Neutrophil (primary cell): ENCODE results near the gene CXCR6.

Source experiments
- H3K27ac ChIP-seq: fragments of 200-600 bp; sonication (generic); 2 replicates; pipeline ENCODE4 v1.5.1; 2016; ENCODE audit warnings: mild to moderate bottlenecking, moderate library complexity
- H3K27me3 ChIP-seq: fragments of 200-600 bp; sonication (generic); 2 replicates; pipeline ENCODE4 v1.6.0; 2016; ENCODE audit warnings: mild to moderate bottlenecking
- H3K36me3 ChIP-seq: fragments of 200-600 bp; sonication (generic); 2 replicates; pipeline ENCODE4 v1.5.1; 2017
- H3K4me1 ChIP-seq, 2 experiments: fragments of 200-600 bp in 1 of 2; sonication (generic) in 1 of 2; 1 replicate in 1 of 2; 2 replicates in 1 of 2; pipeline versions ENCODE4 v1.5.1 to v1.6.1; 2013 to 2016; ENCODE audit warnings: low read depth in 1 of 2, low read length in 1 of 2, mild to moderate bottlenecking in 1 of 2, moderate library complexity in 1 of 2; ENCODE audit not compliant: control insufficient read depth in 1 of 2, insufficient read depth in 1 of 2
- H3K4me3 ChIP-seq, 2 experiments: fragments of 200-600 bp in 1 of 2; sonication (generic) in 1 of 2; 1 replicate in 1 of 2; 2 replicates in 1 of 2; pipeline ENCODE4 v1.5.1; 2013 to 2016; ENCODE audit warnings: low read depth in 1 of 2, low read length in 1 of 2, mild to moderate bottlenecking in 1 of 2, moderate library complexity in 1 of 2
- H3K9me3 ChIP-seq: fragments of 200-600 bp; sonication (generic); 2 replicates; pipeline ENCODE4 v1.5.1; 2016
- TF ChIP-seq, protein P1 (sequence below): fragments of 200-600 bp; sonication (generic); IDR thresholded peaks from 2 replicates; pipeline ENCODE4 v1.5.1; 2016; ENCODE audit warnings: antibody characterized with exemption

The CXCR6 gene

DNA sequence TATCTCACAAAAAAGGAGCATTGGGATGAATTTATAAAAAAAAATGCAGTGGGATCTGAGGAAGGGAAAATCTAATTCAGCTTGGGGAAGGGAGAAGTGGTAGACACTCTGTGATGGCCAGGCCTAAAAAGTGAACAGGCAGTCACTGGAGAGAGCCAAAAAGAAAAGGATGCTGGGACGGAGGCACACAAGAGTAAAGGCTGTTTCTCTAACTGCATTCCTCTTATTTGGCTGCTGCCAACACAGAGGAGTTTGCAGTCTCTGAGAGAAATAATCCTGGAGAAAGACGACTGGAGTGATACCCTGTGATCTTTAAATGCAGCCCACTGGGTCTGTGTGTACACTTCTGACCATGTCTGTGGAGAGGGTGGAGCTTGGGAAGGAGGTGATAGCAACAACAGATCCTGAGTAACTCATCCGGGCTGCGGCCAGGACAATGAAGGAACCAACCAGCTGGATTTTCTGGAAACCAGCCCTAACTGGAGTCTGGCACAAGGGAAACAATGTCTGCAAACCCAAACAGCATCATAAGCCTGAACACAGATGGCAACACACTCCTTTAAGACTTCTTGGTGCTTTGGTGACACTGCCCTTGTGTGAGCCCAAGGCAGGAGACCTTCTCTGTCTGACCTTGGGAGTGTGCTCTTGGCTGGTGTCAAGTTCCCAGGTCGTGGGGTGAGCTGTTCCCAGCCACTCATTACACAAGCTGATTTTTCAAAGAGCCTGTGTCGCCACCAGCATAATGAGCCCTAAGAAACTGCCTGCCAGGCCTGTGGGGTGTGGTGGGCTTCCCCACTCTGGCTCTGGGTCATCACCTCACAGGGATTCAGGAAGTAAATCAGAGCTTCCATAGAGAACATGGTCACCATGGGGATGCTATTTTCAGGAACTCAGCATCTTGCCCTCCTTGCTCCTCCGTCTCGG lies 44.4 kb downstream of the CXCR6 start:
- no peak overlapping the region for H3K27ac ChIP-seq
- TF ChIP-seq, protein P1, sequence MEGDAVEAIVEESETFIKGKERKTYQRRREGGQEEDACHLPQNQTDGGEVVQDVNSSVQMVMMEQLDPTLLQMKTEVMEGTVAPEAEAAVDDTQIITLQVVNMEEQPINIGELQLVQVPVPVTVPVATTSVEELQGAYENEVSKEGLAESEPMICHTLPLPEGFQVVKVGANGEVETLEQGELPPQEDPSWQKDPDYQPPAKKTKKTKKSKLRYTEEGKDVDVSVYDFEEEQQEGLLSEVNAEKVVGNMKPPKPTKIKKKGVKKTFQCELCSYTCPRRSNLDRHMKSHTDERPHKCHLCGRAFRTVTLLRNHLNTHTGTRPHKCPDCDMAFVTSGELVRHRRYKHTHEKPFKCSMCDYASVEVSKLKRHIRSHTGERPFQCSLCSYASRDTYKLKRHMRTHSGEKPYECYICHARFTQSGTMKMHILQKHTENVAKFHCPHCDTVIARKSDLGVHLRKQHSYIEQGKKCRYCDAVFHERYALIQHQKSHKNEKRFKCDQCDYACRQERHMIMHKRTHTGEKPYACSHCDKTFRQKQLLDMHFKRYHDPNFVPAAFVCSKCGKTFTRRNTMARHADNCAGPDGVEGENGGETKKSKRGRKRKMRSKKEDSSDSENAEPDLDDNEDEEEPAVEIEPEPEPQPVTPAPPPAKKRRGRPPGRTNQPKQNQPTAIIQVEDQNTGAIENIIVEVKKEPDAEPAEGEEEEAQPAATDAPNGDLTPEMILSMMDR, result no peak
- peaks cover 43 to 44% of the 10 kb centered on the region in 2 experiments for H3K4me1 ChIP-seq
- H3K9me3 ChIP-seq, result no peaks in the 10 kb centered on the region
- peaks cover 94% of the 10 kb centered on the region for H3K27me3 ChIP-seq
- peak overlapping the region in 1 of 2 experiments; percentile 5 for H3K4me3 ChIP-seq
- H3K36me3 ChIP-seq, result no peaks in the 10 kb centered on the region

DNA sequence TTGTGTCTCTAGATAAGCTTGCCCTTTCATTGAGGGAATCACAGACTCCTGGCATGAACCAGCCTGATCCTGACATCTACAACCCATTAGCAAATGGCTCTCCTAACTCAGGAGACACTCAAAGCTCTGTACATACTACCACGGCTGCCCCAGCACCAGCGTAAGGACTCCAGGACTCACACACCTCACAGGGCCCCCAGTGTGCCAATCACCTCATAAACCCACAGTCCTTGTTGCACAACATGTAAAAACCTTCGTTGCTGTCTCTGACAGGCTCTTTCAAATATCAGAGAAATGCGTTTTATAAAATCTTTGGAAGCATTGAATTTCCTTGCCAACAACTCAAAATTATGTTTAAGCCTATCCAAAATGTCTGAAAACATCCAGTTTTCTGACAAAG lies 45.1 kb downstream of the CXCR6 start:
- H3K4me3 ChIP-seq, result peak overlapping the region in 1 of 2 experiments; percentile 5
- peaks cover 87% of the 10 kb centered on the region for H3K27me3 ChIP-seq
- TF ChIP-seq, protein P1, result no peak
- no peaks in the 10 kb centered on the region for H3K9me3 ChIP-seq
- peaks cover 50 to 51% of the 10 kb centered on the region in 2 experiments for H3K4me1 ChIP-seq
- H3K36me3 ChIP-seq, result no peaks in the 10 kb centered on the region
- H3K27ac ChIP-seq, result no peak overlapping the region

DNA sequence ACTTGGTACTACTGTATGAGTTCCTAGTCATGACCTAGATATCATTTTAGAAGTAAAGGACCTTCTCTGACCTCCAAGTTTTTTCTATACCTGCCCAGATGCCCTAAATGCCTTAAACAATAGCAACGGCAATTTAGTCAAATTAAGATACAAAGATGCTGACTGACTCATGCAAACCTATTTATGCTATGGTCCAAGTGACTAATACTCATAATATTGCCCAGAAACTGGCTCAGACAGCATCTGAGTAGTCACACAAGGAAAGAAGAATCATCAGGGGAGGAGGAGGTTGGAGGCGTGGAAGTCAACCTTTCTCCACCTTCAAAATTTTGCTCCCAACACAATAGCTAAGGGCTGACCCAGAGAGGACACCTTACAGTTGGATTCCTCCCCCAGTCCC lies 45.5 kb downstream of the CXCR6 start:
- H3K4me1 ChIP-seq, result peaks cover 55% of the 10 kb centered on the region in 2 experiments
- H3K4me3 ChIP-seq, result no peak overlapping the region
- H3K27ac ChIP-seq, result no peak overlapping the region
- H3K36me3 ChIP-seq, result no peaks in the 10 kb centered on the region
- H3K9me3 ChIP-seq, result no peaks in the 10 kb centered on the region
- TF ChIP-seq, protein P1, result no peak
- H3K27me3 ChIP-seq, result peaks cover 87% of the 10 kb centered on the region

DNA sequence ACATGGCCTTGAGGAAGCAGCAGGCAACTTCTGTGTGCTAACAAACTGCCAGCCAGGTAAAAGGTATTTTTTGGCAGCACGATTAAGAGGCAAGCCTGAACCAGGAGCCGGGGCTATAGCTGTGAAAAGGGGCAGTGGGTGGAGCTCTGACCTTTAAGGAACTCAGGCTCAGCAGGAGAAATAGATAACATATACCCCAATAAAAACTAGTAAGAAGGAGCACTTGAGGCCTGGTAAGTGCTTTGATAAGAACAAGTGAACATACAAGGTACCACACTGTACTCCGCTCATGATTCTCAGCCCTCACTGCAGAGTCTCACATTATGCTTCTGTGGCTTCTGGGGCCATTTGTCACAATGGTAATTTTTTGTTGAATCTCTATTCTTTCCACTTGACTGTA lies 46.9 kb downstream of the CXCR6 start:
- H3K27me3 ChIP-seq, result peaks cover 85% of the 10 kb centered on the region
- TF ChIP-seq, protein P1, result no peak
- H3K4me1 ChIP-seq, result peaks cover 67 to 68% of the 10 kb centered on the region in 2 experiments
- no peak overlapping the region for H3K27ac ChIP-seq
- H3K36me3 ChIP-seq, result no peaks in the 10 kb centered on the region
- H3K9me3 ChIP-seq, result no peaks in the 10 kb centered on the region
- H3K4me3 ChIP-seq, result no peak overlapping the region

DNA sequence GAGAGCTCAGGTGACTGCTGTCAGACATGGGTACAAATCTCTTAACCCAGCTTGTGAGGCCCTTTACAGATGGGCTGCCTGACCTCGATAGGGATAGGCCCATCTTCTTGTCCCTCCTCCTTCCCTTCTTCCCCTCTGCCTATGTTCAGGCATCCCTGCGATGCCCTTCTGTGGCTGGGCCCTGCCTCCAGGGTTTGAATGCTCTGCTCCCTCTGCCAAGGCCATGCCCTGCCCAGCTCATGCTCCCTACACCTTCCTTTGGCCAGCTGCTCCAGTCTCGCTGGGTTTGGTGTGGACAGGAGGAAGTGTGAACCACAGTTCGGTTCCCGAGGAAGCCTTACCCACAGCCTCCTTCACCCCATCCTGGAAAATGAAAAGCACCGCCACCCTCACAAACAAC lies 48.1 kb downstream of the CXCR6 start:
- Histone ChIP-seq H3K27me3 (peaks cover 76% of the 10 kb centered on the region), H3K9me3 (no peaks in the 10 kb centered on the region), H3K4me3 (no peak overlapping the region), H3K27ac (no peak overlapping the region), H3K36me3 (no peaks in the 10 kb centered on the region), H3K4me1 (peaks cover 76 to 79% of the 10 kb centered on the region in 2 experiments)
- TF ChIP-seq, protein P1, result no peak
